22Rv1 (cell line): ENCODE data around the gene SEMA6B.

ENCODE experiments used
- ZFX ChIP-seq: fragments of 450-650 bp; IDR thresholded peaks from 2 replicates; pipeline ENCODE4 v1.6.1; 2017; ENCODE audit warnings: antibody characterized with exemption, borderline replicate concordance
- TF ChIP-seq, protein P1 (sequence below): fragments of 450-650 bp; IDR thresholded peaks from 2 replicates; pipeline ENCODE4 v1.5.1; 2017; ENCODE audit warnings: mild to moderate bottlenecking

DNA sequence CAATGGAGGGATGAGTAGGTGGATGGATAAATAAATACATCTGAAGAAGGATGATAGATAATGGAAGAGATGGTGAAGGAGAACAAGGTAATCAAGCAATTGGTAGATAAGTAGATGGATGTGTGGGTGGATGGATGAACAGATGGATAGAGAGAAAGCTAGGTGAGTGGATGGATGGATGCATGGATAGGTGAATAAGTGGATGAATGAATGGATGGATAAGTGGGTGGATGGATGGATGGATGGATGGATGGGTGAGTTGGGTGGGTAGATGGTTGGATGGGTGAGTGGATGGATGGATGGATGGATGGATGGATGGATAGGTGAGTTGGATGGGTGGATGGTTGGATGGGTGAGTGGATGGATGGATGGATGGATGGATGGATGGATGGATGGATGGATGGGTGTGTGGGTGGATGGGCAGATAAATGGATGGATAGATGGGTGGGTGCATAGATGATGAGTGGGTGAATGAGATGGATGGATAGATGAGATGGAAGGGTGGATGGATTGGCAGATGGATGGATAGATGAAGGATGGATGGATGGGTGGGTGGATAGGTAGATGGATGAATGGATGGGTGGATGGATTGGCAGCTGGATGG is 6.3 kb downstream of the SEMA6B start:
- TF ChIP-seq, protein P1, sequence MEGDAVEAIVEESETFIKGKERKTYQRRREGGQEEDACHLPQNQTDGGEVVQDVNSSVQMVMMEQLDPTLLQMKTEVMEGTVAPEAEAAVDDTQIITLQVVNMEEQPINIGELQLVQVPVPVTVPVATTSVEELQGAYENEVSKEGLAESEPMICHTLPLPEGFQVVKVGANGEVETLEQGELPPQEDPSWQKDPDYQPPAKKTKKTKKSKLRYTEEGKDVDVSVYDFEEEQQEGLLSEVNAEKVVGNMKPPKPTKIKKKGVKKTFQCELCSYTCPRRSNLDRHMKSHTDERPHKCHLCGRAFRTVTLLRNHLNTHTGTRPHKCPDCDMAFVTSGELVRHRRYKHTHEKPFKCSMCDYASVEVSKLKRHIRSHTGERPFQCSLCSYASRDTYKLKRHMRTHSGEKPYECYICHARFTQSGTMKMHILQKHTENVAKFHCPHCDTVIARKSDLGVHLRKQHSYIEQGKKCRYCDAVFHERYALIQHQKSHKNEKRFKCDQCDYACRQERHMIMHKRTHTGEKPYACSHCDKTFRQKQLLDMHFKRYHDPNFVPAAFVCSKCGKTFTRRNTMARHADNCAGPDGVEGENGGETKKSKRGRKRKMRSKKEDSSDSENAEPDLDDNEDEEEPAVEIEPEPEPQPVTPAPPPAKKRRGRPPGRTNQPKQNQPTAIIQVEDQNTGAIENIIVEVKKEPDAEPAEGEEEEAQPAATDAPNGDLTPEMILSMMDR, result no peak
- TF ChIP-seq ZFX, result no peak
